Ascending aorta (tissue), 2 donors: ENCODE results near the gene DIRAS1. TPM values are rescaled to one million over a fixed set of nuclear protein-coding genes. Genes with fewer than 3 reads are reported as not detected.

ENCODE experiments used
- DNase-seq, 2 donors: peaks; one replicate each; pipeline ENCODE4 v3.0.0-alpha.2; 2019; ENCODE audit warnings: low spot score in 2 of 2
- H3K27ac ChIP-seq, 2 donors: fragments of 200-600 bp; sonication (generic); one replicate each; pipeline ENCODE4 v1.5.1; 2016 to 2017; ENCODE audit warnings: mild to moderate bottlenecking in 1 of 2
- H3K27me3 ChIP-seq: fragments of 200-600 bp; sonication (generic); one replicate; pipeline ENCODE4 v1.5.1; 2017
- H3K36me3 ChIP-seq, 2 donors: fragments of 200-600 bp; sonication (generic); one replicate each; pipeline ENCODE4 v1.5.1; 2016
- H3K4me1 ChIP-seq, 2 donors: fragments of 200-600 bp; sonication (generic); one replicate each; pipeline ENCODE4 v1.5.1; 2016 to 2017; ENCODE audit warnings: mild to moderate bottlenecking in 1 of 2
- H3K4me3 ChIP-seq, 2 donors: fragments of 200-600 bp; sonication (generic); one replicate each; pipeline ENCODE4 v1.5.1; 2016 to 2017; ENCODE audit warnings: mild to moderate bottlenecking in 1 of 2
- H3K9me3 ChIP-seq, 2 donors: fragments of 200-600 bp; sonication (generic); one replicate each; pipeline ENCODE4 v1.5.1; 2016
- CTCF ChIP-seq, 3 experiments: fragments of 200-600 bp in 2 of 3; fragments of 450-650 bp in 1 of 3; sonication (generic) in 2 of 3; IDR thresholded peaks; one replicate each; pipeline ENCODE4 v1.5.1; 2016 to 2019; ENCODE audit warnings: antibody characterized with exemption in 3 of 3, mild to moderate bottlenecking in 1 of 3, moderate library complexity in 1 of 3
- intact Hi-C: fragments of 100-400 bp; cut with DNase I; formaldehyde crosslinking; loops from one replicate; pipeline ENCODE4 v1.15.1; 2023
- total RNA-seq: library from RNA; depleted of rRNA; stranded (reverse); fragments of >200 nt; gene quantifications from one replicate; pipeline ENCODE4 v1.1.0, GENCODE V29; 2016

DIRAS1 gene
- total RNA-seq, 1 donor from 2014 or later, result not detected

DNA sequence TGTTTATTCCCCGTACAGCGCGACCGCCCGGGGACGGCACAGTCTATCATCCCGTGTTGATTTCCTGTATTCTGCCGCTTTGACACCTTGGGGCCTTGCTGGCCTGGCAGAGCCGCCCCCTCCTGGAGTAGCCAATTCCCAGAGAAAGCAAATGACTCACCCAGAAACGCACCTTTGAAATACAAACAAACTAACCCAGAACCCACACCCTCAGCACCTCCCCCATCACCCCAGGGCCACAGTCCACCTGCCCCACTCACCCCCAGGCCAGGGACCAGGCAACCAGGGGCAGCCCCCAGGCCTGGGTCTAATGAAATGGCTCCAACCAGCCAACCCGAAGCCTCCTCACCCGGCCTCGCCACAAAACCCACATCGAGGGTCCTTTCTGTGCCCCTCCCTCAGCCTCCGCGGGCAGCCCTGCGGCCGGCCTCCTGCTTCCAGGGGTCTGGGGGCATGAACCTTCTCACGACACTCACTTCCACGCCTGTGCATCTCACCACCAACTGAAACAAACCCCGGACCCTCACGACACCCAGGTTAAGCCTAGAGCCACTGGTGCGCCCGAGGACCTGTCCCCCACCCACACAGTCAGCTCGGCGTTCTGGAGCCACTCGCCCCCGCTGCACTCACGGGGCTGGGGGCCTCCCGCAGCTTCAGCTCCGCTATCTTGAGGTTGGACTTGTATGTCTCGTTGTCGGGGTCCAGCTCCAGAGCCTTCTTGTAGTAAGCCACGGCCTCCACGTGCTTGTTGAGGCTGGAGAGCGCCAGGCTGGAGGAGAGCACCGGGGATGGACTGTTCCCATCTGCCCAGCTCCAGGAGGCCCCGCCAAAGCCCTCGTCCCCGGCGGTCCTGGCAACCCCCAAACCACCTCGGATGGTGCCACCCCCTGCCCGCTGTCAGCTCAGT is 41.0 kb upstream of the DIRAS1 start:
- TF ChIP-seq CTCF (IDR thresholded peaks at IDR 0.05), result no peak
- no peak overlapping the region for H3K4me3 ChIP-seq
- intact Hi-C loops, result no loop called here
- H3K27ac ChIP-seq, result no peak overlapping the region
- DNase-seq, result no peak
- H3K36me3 ChIP-seq, result peaks cover 70 to 93% of the 10 kb centered on the region in 2 donors
- no peaks in the 10 kb centered on the region for H3K4me1 ChIP-seq
- H3K27me3 ChIP-seq, result no peaks in the 10 kb centered on the region
- H3K9me3 ChIP-seq, result no peaks in the 10 kb centered on the region

- TF ChIP-seq CTCF (IDR thresholded peaks at IDR 0.05), result no peak
- Histone ChIP-seq H3K9me3 (no peaks in the 10 kb centered on the region), H3K36me3 (peaks cover 70 to 93% of the 10 kb centered on the region in 2 donors), H3K4me1 (no peaks in the 10 kb centered on the region), H3K4me3 (no peak overlapping the region), H3K27me3 (no peaks in the 10 kb centered on the region), H3K27ac (no peak overlapping the region)
- intact Hi-C loops, result no loop called here
- no peak for DNase-seq
Observed at GRCh38 chr19:2761309-2761677, 40.1 kb upstream of the DIRAS1 start.

DNA sequence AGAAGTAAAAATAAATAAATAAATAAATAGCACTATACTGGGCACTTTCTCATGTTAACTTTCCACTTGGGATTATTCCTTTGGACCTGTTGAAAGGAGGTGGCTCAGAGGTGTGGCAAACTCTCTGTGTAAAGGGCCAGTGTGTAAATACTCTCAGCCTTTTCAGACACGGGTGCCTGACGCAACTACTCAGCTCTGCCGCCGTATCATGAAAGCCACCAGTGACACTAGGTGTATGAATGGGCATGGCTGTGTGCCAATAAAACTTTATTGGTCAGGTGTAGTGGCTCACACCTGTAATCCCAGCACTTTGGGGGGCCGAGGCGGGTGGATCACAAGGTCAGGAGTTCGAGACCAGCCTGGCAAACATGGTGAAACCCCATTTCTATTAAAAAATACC is 38.8 kb upstream of the DIRAS1 start:
- no peak for TF ChIP-seq CTCF (IDR thresholded peaks at IDR 0.05)
- no peaks in the 10 kb centered on the region for H3K27me3 ChIP-seq
- intact Hi-C loops, result no loop called here
- H3K9me3 ChIP-seq, result no peaks in the 10 kb centered on the region
- no peak overlapping the region for H3K4me3 ChIP-seq
- no peak overlapping the region for H3K27ac ChIP-seq
- peaks cover 71 to 91% of the 10 kb centered on the region in 2 donors for H3K36me3 ChIP-seq
- no peaks in the 10 kb centered on the region for H3K4me1 ChIP-seq
- no peak for DNase-seq

DNA sequence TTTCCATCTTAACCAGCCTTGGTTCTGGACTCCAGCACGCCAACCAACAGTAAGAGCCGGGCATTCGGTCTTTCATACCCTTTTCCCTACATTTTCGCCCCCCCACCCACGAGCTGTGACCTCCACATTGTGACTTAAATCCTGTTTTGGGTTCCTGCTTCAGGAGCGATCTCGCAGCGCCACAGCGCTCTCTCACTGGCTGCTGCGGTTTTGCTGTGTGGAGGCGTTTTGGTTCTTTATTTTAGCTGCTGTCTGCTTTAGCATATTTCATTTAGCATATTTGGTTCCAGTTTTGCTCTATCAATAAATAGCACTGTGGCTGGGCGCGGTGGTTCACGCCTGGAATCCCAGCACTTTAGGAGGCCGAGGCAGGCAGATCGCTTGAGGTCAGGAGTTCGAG is 38.2 kb upstream of the DIRAS1 start:
- Histone ChIP-seq H3K4me1 (no peaks in the 10 kb centered on the region), H3K27ac (no peak overlapping the region), H3K36me3 (peaks cover 69 to 91% of the 10 kb centered on the region in 2 donors), H3K9me3 (no peaks in the 10 kb centered on the region), H3K4me3 (no peak overlapping the region), H3K27me3 (no peaks in the 10 kb centered on the region)
- intact Hi-C loops, result no loop called here
- no peak for DNase-seq
- TF ChIP-seq CTCF (IDR thresholded peaks at IDR 0.05), result no peak

GRCh38 chr19:2758601-2759313 is 37.6 kb upstream of the DIRAS1 start:
- no peaks in the 10 kb centered on the region for H3K9me3 ChIP-seq
- TF ChIP-seq CTCF (IDR thresholded peaks at IDR 0.05), result no peak
- H3K36me3 ChIP-seq, result peaks cover 63 to 87% of the 10 kb centered on the region in 2 donors
- no peaks in the 10 kb centered on the region for H3K4me1 ChIP-seq
- intact Hi-C loops, result no loop called here
- H3K27ac ChIP-seq, result no peak overlapping the region
- no peaks in the 10 kb centered on the region for H3K27me3 ChIP-seq
- no peak for DNase-seq
- no peak overlapping the region for H3K4me3 ChIP-seq
